GM12878 (cell line): ENCODE measurements around the gene GTPBP6.

Experiments used
- BRCA1 ChIP-seq: IDR thresholded peaks from 2 replicates; pipeline ENCODE4 v1.6.1; 2011; ENCODE audit warnings: low read depth, low read length, improper control_type of control experiment
- CBX5 ChIP-seq: sonication (generic); IDR thresholded peaks from 2 replicates; pipeline ENCODE4 v1.6.1; 2016; ENCODE audit warnings: low read depth, moderate library complexity, mild to moderate bottlenecking, inconsistent platforms
- CHD2 ChIP-seq: IDR thresholded peaks from 2 replicates; pipeline ENCODE4 v1.6.1; 2011; ENCODE audit warnings: low read depth, low read length, improper control_type of control experiment, borderline replicate concordance
- EGR1 ChIP-seq, 2 experiments: IDR thresholded peaks; 1 replicate in 1 of 2; 2 replicates in 1 of 2; pipeline ENCODE4 v1.6.1; 2011 to 2012; ENCODE audit warnings: low read depth in 2 of 2, low read length in 2 of 2, borderline replicate concordance in 1 of 2, mild to moderate bottlenecking in 1 of 2, moderate library complexity in 1 of 2
- GABPA ChIP-seq: IDR thresholded peaks from 2 replicates; pipeline ENCODE4 v1.6.1; 2014; ENCODE audit warnings: antibody characterized with exemption, low read depth, mild to moderate bottlenecking, inconsistent platforms
- JUNB ChIP-seq: IDR thresholded peaks from 2 replicates; pipeline ENCODE4 v1.6.1; 2016; ENCODE audit warnings: antibody characterized with exemption, mild to moderate bottlenecking
- MYC ChIP-seq: IDR thresholded peaks from 2 replicates; pipeline ENCODE4 v1.6.1; 2011; ENCODE audit warnings: mild to moderate bottlenecking, low read length, moderate library complexity, inconsistent platforms; ENCODE audit not compliant: insufficient read depth, insufficient replicate concordance, insufficient read length, severe bottlenecking
- POLR2AphosphoS5 ChIP-seq: IDR thresholded peaks from 2 replicates; pipeline ENCODE4 v1.6.1; 2011; ENCODE audit warnings: mild to moderate bottlenecking, low read length, inconsistent platforms
- SUZ12 ChIP-seq: fragments of 200-600 bp; sonication (generic); IDR thresholded peaks from one replicate; pipeline ENCODE4 v1.6.1; 2018; ENCODE audit warnings: antibody characterized with exemption, mild to moderate bottlenecking; ENCODE audit not compliant: unreplicated experiment
- ZNF217 ChIP-seq: fragments of 450-650 bp; IDR thresholded peaks from 2 replicates; pipeline ENCODE4 v1.6.1; 2017; ENCODE audit warnings: antibody characterized with exemption, mild to moderate bottlenecking
- TF ChIP-seq, protein P1 (sequence below), 3 experiments: IDR thresholded peaks in 2 of 3; conservative IDR thresholded peaks in 1 of 3; 2 replicates each; pipeline ENCODE4 v1.5.1; 2011; ENCODE audit warnings: low read depth in 3 of 3, low read length in 3 of 3, mild to moderate bottlenecking in 3 of 3, control low read depth in 2 of 3, moderate library complexity in 2 of 3, inconsistent platforms in 1 of 3, mixed read lengths in 1 of 3; ENCODE audit not compliant: control insufficient read depth in 2 of 3, insufficient read depth in 1 of 3; ENCODE audit errors: extremely low read depth in 1 of 3

- TF ChIP-seq BRCA1: no peak
- TF ChIP-seq GABPA: no peak
- TF ChIP-seq, protein P1, sequence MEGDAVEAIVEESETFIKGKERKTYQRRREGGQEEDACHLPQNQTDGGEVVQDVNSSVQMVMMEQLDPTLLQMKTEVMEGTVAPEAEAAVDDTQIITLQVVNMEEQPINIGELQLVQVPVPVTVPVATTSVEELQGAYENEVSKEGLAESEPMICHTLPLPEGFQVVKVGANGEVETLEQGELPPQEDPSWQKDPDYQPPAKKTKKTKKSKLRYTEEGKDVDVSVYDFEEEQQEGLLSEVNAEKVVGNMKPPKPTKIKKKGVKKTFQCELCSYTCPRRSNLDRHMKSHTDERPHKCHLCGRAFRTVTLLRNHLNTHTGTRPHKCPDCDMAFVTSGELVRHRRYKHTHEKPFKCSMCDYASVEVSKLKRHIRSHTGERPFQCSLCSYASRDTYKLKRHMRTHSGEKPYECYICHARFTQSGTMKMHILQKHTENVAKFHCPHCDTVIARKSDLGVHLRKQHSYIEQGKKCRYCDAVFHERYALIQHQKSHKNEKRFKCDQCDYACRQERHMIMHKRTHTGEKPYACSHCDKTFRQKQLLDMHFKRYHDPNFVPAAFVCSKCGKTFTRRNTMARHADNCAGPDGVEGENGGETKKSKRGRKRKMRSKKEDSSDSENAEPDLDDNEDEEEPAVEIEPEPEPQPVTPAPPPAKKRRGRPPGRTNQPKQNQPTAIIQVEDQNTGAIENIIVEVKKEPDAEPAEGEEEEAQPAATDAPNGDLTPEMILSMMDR (IDR thresholded peaks at IDR 0.05 in 2 of 3, conservative IDR thresholded peaks at IDR 0.05 in 1 of 3; ENCODE audit: control insufficient read depth in 2 of 3, extremely low read depth in 1 of 3, insufficient read depth in 1 of 3, low read depth in 3 of 3, low read length in 3 of 3): no peak
- no peak for TF ChIP-seq EGR1 (IDR thresholded peaks at IDR 0.05; ENCODE audit: borderline replicate concordance in 1 of 2, low read depth in 2 of 2, low read length in 2 of 2)
- TF ChIP-seq ZNF217: no peak
- no peak for TF ChIP-seq CBX5
- no peak for TF ChIP-seq SUZ12
- no peak for TF ChIP-seq CHD2
- TF ChIP-seq MYC: no peak
- no peak for TF ChIP-seq POLR2AphosphoS5
- no peak for TF ChIP-seq JUNB
These were observed 2.0 kb downstream of the GTPBP6 start for GRCh38 chrX:316351-317325.
